Panc1 (cell line): Measurements from ENCODE around the gene NEK5. TPM values are rescaled to one million over a fixed set of nuclear protein-coding genes. Genes with fewer than 3 reads are reported as not detected.

Experiments
- ATAC-seq: fragments of 200-7000 bp; cut with Tn5 transposase; 2 replicates; pipeline ENCODE4 v1.9.1; 2020; ENCODE audit warnings: mild to moderate bottlenecking, moderate library complexity
- BruUV-seq: library from RNA; stranded (reverse); fragments of 400-500 nt; replicated peaks from 2 replicates; lab custom pipeline; 2021; lab: Mats Ljungman, UMichigan
- CTCF ChIA-PET: fragments of 300-600 bp; sonication (Branson Sonifier 250); formaldehyde crosslinking; loops from one replicate; lab custom pipeline; 2022; ENCODE audit warnings: antibody characterized with exemption; lab: Charles Lee
- POLR2A ChIA-PET: fragments of 300-600 bp; sonication (Branson Sonifier 250); formaldehyde crosslinking; loops from one replicate; lab custom pipeline; 2022; ENCODE audit warnings: antibody characterized with exemption; lab: Charles Lee
- DNase-seq: peaks from one replicate; pipeline ENCODE4 v3.0.0-alpha.2; 2010; ENCODE audit warnings: low read depth, low spot score
- H3K27ac ChIP-seq: 2 replicates; pipeline ENCODE4 v1.5.1; 2011; ENCODE audit warnings: mild to moderate bottlenecking, low read length, inconsistent platforms
- H3K27me3 ChIP-seq: fragments of 200-500 bp; sonication (Bioruptor generic); 2 replicates; pipeline ENCODE4 v1.6.0; 2014; ENCODE audit warnings: low read length, inconsistent platforms; ENCODE audit not compliant: control insufficient read depth, insufficient read depth
- H3K36me3 ChIP-seq: fragments of 200-500 bp; sonication (Bioruptor generic); 2 replicates; pipeline ENCODE4 v1.5.1; 2014; ENCODE audit warnings: inconsistent platforms, mild to moderate bottlenecking, low read length, moderate library complexity; ENCODE audit not compliant: control insufficient read depth, insufficient read depth
- H3K4me1 ChIP-seq: 2 replicates; pipeline ENCODE4 v1.5.1; 2011; ENCODE audit warnings: inconsistent platforms, mild to moderate bottlenecking, low read length, moderate library complexity; ENCODE audit not compliant: control insufficient read depth, insufficient read depth
- H3K4me3 ChIP-seq, 2 experiments: 2 replicates each; pipeline ENCODE4 v1.5.1; 2011 to 2012; ENCODE audit warnings: low read depth in 2 of 2, low read length in 2 of 2, mild to moderate bottlenecking in 2 of 2, inconsistent platforms in 1 of 2, moderate library complexity in 1 of 2
- H3K9me3 ChIP-seq: fragments of 200-500 bp; sonication (Bioruptor generic); 2 replicates; pipeline ENCODE4 v1.5.1; 2014; ENCODE audit warnings: low read depth, mild to moderate bottlenecking, inconsistent platforms, low read length, moderate library complexity; ENCODE audit not compliant: control insufficient read depth, insufficient read depth
- POLR2AphosphoS5 ChIP-seq: IDR thresholded peaks from 2 replicates; pipeline ENCODE4 v1.6.1; 2012; ENCODE audit warnings: mild to moderate bottlenecking, low read depth, low read length, moderate library complexity
- SIN3A ChIP-seq: IDR thresholded peaks from 2 replicates; pipeline ENCODE4 v1.6.1; 2012; ENCODE audit warnings: low read depth, mild to moderate bottlenecking, low read length, moderate library complexity, borderline replicate concordance; ENCODE audit not compliant: insufficient read depth
- TCF7L2 ChIP-seq: IDR thresholded peaks from 2 replicates; pipeline ENCODE4 v1.6.1; 2011; ENCODE audit warnings: mild to moderate bottlenecking, low read depth, low read length, inconsistent platforms
- in situ Hi-C: cut with HindIII; loops from 2 replicates; pipeline ENCODE4 v1.10.0; 2016; ENCODE audit warnings: low sequenced_read_pairs, low pct_unique_long_range_greater_than_20kb
- intact Hi-C: fragments of 100-400 bp; cut with micrococcal nuclease; formaldehyde crosslinking; loops from one replicate; pipeline ENCODE4 v1.10.0; 2022; ENCODE audit not compliant: unreplicated experiment
- total RNA-seq: library from RNA; stranded (reverse); gene quantifications from one replicate; pipeline ENCODE4 v1.2.1, GENCODE V29; 2021; ENCODE audit not compliant: unreplicated experiment
- TF ChIP-seq, protein P1 (sequence below): fragments of 450-650 bp; IDR thresholded peaks from 2 replicates; pipeline ENCODE4 v1.5.1; 2017; ENCODE audit warnings: mild to moderate bottlenecking
- TF ChIP-seq, protein P2 (sequence below), 2 experiments: IDR thresholded peaks; 2 replicates each; pipeline ENCODE4 v1.6.1; 2011 to 2012; ENCODE audit warnings: low read depth in 2 of 2, control low read depth in 1 of 2, low read length in 1 of 2, mild to moderate bottlenecking in 1 of 2, moderate library complexity in 1 of 2; ENCODE audit not compliant: insufficient read depth in 1 of 2

The NEK5 gene
- total RNA-seq, 1 experiment from 2014 or later = 0.08 TPM

DNA sequence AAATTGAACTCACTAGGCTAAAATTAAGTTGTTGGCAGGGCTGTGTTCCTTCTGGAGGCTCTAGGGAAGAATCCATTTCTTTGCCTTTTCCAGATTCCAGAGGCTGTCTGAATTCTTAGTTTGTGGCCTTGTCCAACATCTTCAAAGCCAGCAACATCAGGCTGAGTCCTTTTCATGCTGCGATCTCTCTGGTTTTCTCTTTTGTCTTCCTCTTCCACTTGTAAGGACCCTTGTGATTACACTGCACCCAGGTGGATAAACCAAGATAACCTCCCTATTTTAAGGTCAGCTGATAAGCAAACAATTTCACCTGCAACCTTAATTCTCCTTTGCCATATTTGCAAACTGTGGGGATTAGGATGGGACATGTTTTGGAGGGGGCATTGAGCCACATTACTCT is 92.8 kb downstream of the NEK5 start:
- Histone ChIP-seq H3K27me3 (no peaks in the 10 kb centered on the region), H3K4me3 (no peak overlapping the region), H3K36me3 (no peaks in the 10 kb centered on the region), H3K27ac (no peak overlapping the region), H3K4me1 (no peaks in the 10 kb centered on the region), H3K9me3 (no peaks in the 10 kb centered on the region)
- BruUV-seq = no TSS peak
- ATAC-seq (no peak), DNase-seq (no peak)
- in situ Hi-C loops (no loop called here), intact Hi-C loops (no loop called here)
- ChIA-PET POLR2A (no interaction called here), CTCF (no interaction called here)
- TF ChIP-seq, protein P1, sequence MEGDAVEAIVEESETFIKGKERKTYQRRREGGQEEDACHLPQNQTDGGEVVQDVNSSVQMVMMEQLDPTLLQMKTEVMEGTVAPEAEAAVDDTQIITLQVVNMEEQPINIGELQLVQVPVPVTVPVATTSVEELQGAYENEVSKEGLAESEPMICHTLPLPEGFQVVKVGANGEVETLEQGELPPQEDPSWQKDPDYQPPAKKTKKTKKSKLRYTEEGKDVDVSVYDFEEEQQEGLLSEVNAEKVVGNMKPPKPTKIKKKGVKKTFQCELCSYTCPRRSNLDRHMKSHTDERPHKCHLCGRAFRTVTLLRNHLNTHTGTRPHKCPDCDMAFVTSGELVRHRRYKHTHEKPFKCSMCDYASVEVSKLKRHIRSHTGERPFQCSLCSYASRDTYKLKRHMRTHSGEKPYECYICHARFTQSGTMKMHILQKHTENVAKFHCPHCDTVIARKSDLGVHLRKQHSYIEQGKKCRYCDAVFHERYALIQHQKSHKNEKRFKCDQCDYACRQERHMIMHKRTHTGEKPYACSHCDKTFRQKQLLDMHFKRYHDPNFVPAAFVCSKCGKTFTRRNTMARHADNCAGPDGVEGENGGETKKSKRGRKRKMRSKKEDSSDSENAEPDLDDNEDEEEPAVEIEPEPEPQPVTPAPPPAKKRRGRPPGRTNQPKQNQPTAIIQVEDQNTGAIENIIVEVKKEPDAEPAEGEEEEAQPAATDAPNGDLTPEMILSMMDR = no peak
- TF ChIP-seq, protein P2, sequence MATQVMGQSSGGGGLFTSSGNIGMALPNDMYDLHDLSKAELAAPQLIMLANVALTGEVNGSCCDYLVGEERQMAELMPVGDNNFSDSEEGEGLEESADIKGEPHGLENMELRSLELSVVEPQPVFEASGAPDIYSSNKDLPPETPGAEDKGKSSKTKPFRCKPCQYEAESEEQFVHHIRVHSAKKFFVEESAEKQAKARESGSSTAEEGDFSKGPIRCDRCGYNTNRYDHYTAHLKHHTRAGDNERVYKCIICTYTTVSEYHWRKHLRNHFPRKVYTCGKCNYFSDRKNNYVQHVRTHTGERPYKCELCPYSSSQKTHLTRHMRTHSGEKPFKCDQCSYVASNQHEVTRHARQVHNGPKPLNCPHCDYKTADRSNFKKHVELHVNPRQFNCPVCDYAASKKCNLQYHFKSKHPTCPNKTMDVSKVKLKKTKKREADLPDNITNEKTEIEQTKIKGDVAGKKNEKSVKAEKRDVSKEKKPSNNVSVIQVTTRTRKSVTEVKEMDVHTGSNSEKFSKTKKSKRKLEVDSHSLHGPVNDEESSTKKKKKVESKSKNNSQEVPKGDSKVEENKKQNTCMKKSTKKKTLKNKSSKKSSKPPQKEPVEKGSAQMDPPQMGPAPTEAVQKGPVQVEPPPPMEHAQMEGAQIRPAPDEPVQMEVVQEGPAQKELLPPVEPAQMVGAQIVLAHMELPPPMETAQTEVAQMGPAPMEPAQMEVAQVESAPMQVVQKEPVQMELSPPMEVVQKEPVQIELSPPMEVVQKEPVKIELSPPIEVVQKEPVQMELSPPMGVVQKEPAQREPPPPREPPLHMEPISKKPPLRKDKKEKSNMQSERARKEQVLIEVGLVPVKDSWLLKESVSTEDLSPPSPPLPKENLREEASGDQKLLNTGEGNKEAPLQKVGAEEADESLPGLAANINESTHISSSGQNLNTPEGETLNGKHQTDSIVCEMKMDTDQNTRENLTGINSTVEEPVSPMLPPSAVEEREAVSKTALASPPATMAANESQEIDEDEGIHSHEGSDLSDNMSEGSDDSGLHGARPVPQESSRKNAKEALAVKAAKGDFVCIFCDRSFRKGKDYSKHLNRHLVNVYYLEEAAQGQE (IDR thresholded peaks at IDR 0.05; ENCODE audit: insufficient read depth in 1 of 2, low read depth in 2 of 2, low read length in 1 of 2) = no peak
- TF ChIP-seq POLR2AphosphoS5 (no peak), SIN3A (no peak), TCF7L2 (no peak)

DNA sequence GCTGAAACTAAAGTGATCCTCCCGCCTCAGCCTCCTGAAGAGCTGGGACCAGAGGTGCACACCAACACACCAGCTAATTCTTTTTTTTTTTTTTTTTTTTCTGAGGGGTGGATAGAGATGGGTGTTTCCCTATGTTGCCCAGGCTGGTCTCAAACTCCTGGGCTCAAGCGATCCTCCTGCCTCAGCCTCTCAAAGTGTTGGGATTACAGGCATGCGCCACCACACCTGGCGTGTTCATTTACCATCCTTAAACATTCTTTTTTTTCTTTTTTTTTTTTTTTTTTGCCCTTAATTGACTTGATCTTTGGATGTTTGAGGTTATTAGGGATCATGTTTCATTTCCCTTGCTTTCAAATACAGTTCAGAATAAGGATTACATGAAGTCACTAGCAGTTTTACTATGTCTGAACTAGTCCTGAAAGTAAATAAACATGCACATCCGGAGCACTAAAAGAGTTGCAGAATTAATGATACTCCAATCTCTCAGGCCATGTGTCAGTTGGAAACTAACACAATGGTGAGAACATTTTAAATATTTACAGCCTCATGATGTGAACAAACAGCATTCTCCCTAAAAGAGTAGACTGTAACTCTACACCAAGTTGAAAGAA is 94.2 kb downstream of the NEK5 start:
- Histone ChIP-seq H3K4me1 (no peaks in the 10 kb centered on the region), H3K4me3 (no peak overlapping the region), H3K36me3 (no peaks in the 10 kb centered on the region), H3K27me3 (no peaks in the 10 kb centered on the region), H3K27ac (no peak overlapping the region), H3K9me3 (no peaks in the 10 kb centered on the region)
- BruUV-seq = no TSS peak
- TF ChIP-seq POLR2AphosphoS5 (no peak), SIN3A (no peak), TCF7L2 (no peak)
- TF ChIP-seq, protein P1 = no peak
- TF ChIP-seq, protein P2 (IDR thresholded peaks at IDR 0.05; ENCODE audit: insufficient read depth in 1 of 2, low read depth in 2 of 2, low read length in 1 of 2) = no peak
- intact Hi-C loops = no loop called here
- POLR2A ChIA-PET = interaction anchor here (0.6 kb wide), 2 partner anchors 79 to 121 kb away, joined by 3 to 5 read pairs; no protein-coding TSS in a partner anchor
- DNase-seq (no peak), ATAC-seq (no peak)
- in situ Hi-C loops = no loop called here
- CTCF ChIA-PET = interaction anchor here (0.8 kb wide), 1 partner anchor 1799 kb away, joined by 4 read pairs; no protein-coding TSS in a partner anchor
